ENCODE results near the gene RFX1.
"Not testable (repeated sequence)": the region's sequence is repeated elsewhere in the genome, so short reads cannot be mapped to it uniquely, and the experiment has no call there.

Gene RFX1

GRCh38 chr19:13934785-13935109 lies 71.4 kb downstream of the RFX1 start:
- DNase-seq (ENCODE audit: low read depth): no peak

- DNase-seq (ENCODE audit: low read depth): no peak
Measured at GRCh38 chr19:13932911-13933393, 73.2 kb downstream of the RFX1 start.

- DNase-seq (ENCODE audit: low read depth): no peak
Measured at GRCh38 chr19:13932149-13932637, 73.9 kb downstream of the RFX1 start.

- no peak for DNase-seq (ENCODE audit: low read depth)
Measured at GRCh38 chr19:13931391-13932148, 74.5 kb downstream of the RFX1 start.

GRCh38 chr19:13930402-13930801 lies 75.7 kb downstream of the RFX1 start:
- no peak for DNase-seq (ENCODE audit: low read depth)

GRCh38 chr19:13929956-13930355 lies 76.2 kb downstream of the RFX1 start:
- no peak for DNase-seq (ENCODE audit: low read depth)

GRCh38 chr19:13929340-13929739 lies 76.8 kb downstream of the RFX1 start:
- DNase-seq (ENCODE audit: low read depth): no peak

GRCh38 chr19:13926715-13927114 lies 79.4 kb downstream of the RFX1 start:
- DNase-seq (ENCODE audit: low read depth): no peak

- DNase-seq (ENCODE audit: low read depth): no peak
Measured at GRCh38 chr19:13926010-13926409, 80.1 kb downstream of the RFX1 start.

- no peak for DNase-seq (ENCODE audit: low read depth)
Measured at GRCh38 chr19:13923194-13923987, 82.7 kb downstream of the RFX1 start.

- DNase-seq (ENCODE audit: low read depth): not testable (repeated sequence)
Measured at GRCh38 chr19:13922118-13922517, 84.0 kb downstream of the RFX1 start.

- DNase-seq (ENCODE audit: low read depth): peak; percentile 71
Measured at GRCh38 chr19:13920940-13921747, 85.0 kb downstream of the RFX1 start.

- no peak for DNase-seq (ENCODE audit: low read depth)
Measured at GRCh38 chr19:13920524-13920923, 85.6 kb downstream of the RFX1 start.

- no peak for DNase-seq (ENCODE audit: low read depth)
Measured at GRCh38 chr19:13918726-13919411, 87.3 kb downstream of the RFX1 start.

GRCh38 chr19:13917888-13918406 lies 88.2 kb downstream of the RFX1 start:
- DNase-seq (ENCODE audit: low read depth): no peak

GRCh38 chr19:13914777-13915176 lies 91.3 kb downstream of the RFX1 start:
- DNase-seq (ENCODE audit: low read depth): no peak

GRCh38 chr19:13913352-13913751 lies 92.8 kb downstream of the RFX1 start:
- no peak for DNase-seq (ENCODE audit: low read depth)

All from ELR (cell line).